ENCODE results near the gene MRPL49.
A peak's percentile ranks its signal among the peaks of the same experiment; 100 is the strongest.

The MRPL49 gene

GRCh38 chr11:65130631-65131416 is 8.7 kb downstream of the MRPL49 start:
- in situ Hi-C loops (cut with HindIII; ENCODE audit: low sequenced_read_pairs): no loop called here
- no peak overlapping the region for H3K4me3 ChIP-seq (ENCODE audit: low read depth, low read length)
- no peak for TF ChIP-seq CTCF (IDR thresholded peaks at IDR 0.05; ENCODE audit: low read depth, low read length)
- no peak for DNase-seq (ENCODE audit: low read depth, low spot score)

GRCh38 chr11:65131417-65131776 is 9.3 kb downstream of the MRPL49 start:
- TF ChIP-seq CTCF (IDR thresholded peaks at IDR 0.05; ENCODE audit: low read depth, low read length): no peak
- in situ Hi-C loops (cut with HindIII; ENCODE audit: low sequenced_read_pairs): no loop called here
- DNase-seq (ENCODE audit: low read depth, low spot score): no peak
- no peak overlapping the region for H3K4me3 ChIP-seq (ENCODE audit: low read depth, low read length)

GRCh38 chr11:65131895-65132237 is 9.7 kb downstream of the MRPL49 start:
- H3K4me3 ChIP-seq (ENCODE audit: low read depth, low read length): no peak overlapping the region
- in situ Hi-C loops (cut with HindIII; ENCODE audit: low sequenced_read_pairs): no loop called here
- DNase-seq (ENCODE audit: low read depth, low spot score): no peak
- TF ChIP-seq CTCF (IDR thresholded peaks at IDR 0.05; ENCODE audit: low read depth, low read length): no peak

GRCh38 chr11:65132238-65132987 is 10.3 kb downstream of the MRPL49 start:
- no peak for DNase-seq (ENCODE audit: low read depth, low spot score)
- in situ Hi-C loops (cut with HindIII; ENCODE audit: low sequenced_read_pairs): no loop called here
- no peak overlapping the region for H3K4me3 ChIP-seq (ENCODE audit: low read depth, low read length)
- TF ChIP-seq CTCF (IDR thresholded peaks at IDR 0.05; ENCODE audit: low read depth, low read length): no peak

GRCh38 chr11:65132988-65133700 is 11.0 kb downstream of the MRPL49 start:
- TF ChIP-seq CTCF (IDR thresholded peaks at IDR 0.05; ENCODE audit: low read depth, low read length): no peak
- in situ Hi-C loops (cut with HindIII; ENCODE audit: low sequenced_read_pairs): no loop called here
- H3K4me3 ChIP-seq (ENCODE audit: low read depth, low read length): peak overlapping the region; percentile 82
- DNase-seq (ENCODE audit: low read depth, low spot score): no peak

- DNase-seq (ENCODE audit: low read depth, low spot score): no peak
- in situ Hi-C loops (cut with HindIII; ENCODE audit: low sequenced_read_pairs): no loop called here
- no peak for TF ChIP-seq CTCF (IDR thresholded peaks at IDR 0.05; ENCODE audit: low read depth, low read length)
- peak overlapping the region; percentile 82 for H3K4me3 ChIP-seq (ENCODE audit: low read depth, low read length)
These were observed 11.6 kb downstream of the MRPL49 start for GRCh38 chr11:65133724-65134123.
